HepG2 (cell line): Measurements from ENCODE around the gene PSIP1. TPM values are rescaled to one million over a fixed set of nuclear protein-coding genes. Genes with fewer than 3 reads are reported as not detected.

Experiments used
- ADNP ChIP-seq: sonication (generic); formaldehyde crosslinking; IDR thresholded peaks from 2 replicates; pipeline ENCODE4 v1.4.0; 2020; ENCODE audit warnings: missing genetic modification reagents
- ATF1 ChIP-seq: IDR thresholded peaks from 2 replicates; pipeline ENCODE4 v1.6.1; 2016; ENCODE audit warnings: mild to moderate bottlenecking, control low read depth
- CENPT ChIP-seq: sonication (generic); formaldehyde crosslinking; IDR thresholded peaks from 2 replicates; pipeline ENCODE4 v1.8.0; 2022; ENCODE audit warnings: low read depth, mild to moderate bottlenecking, moderate library complexity, missing genetic modification reagents
- HHEX ChIP-seq: IDR thresholded peaks from 2 replicates; pipeline ENCODE4 v1.6.1; 2016; ENCODE audit warnings: control low read depth
- MAFG ChIP-seq: sonication (generic); formaldehyde crosslinking; IDR thresholded peaks from 2 replicates; pipeline ENCODE4 v1.5.1; 2020; ENCODE audit warnings: mild to moderate bottlenecking, missing genetic modification reagents
- NFE2 ChIP-seq: sonication (generic); formaldehyde crosslinking; IDR thresholded peaks from 2 replicates; pipeline ENCODE4 v1.4.0; 2020; ENCODE audit warnings: missing genetic modification reagents
- ONECUT2 ChIP-seq: sonication (generic); formaldehyde crosslinking; IDR thresholded peaks from 2 replicates; pipeline ENCODE4 v1.4.0; 2020; ENCODE audit warnings: missing genetic modification reagents
- PHF5A ChIP-seq: IDR thresholded peaks from one replicate; pipeline ENCODE4 v1.6.1; 2018; ENCODE audit warnings: low read depth, missing genetic modification reagents; ENCODE audit not compliant: unreplicated experiment
- PLRG1 ChIP-seq: fragments of 450-650 bp; conservative IDR thresholded peaks from 2 replicates; pipeline ENCODE4 v1.6.1; 2016
- RFX5 ChIP-seq: IDR thresholded peaks from 2 replicates; pipeline ENCODE4 v1.6.1; 2011; ENCODE audit warnings: low read depth, low read length, improper control_type of control experiment
- SALL2 ChIP-seq: sonication (generic); formaldehyde crosslinking; IDR thresholded peaks from 2 replicates; pipeline ENCODE4 v1.8.1; 2023; ENCODE audit warnings: mild to moderate bottlenecking, missing genetic modification reagents, inconsistent platforms
- SOX6 ChIP-seq, 2 experiments: fragments of 450-650 bp in 1 of 2; sonication (generic) in 1 of 2; formaldehyde crosslinking in 1 of 2; IDR thresholded peaks; 2 replicates each; pipeline versions ENCODE4 v1.4.0 to v1.6.1; 2017 to 2020; ENCODE audit warnings: antibody characterized with exemption in 1 of 2, mild to moderate bottlenecking in 1 of 2, missing genetic modification reagents in 1 of 2
- SP5 ChIP-seq: IDR thresholded peaks from 2 replicates; pipeline ENCODE4 v1.6.1; 2016; ENCODE audit warnings: low read depth, borderline replicate concordance
- STAT5B ChIP-seq: sonication (generic); formaldehyde crosslinking; IDR thresholded peaks from 2 replicates; pipeline ENCODE4 v1.4.0; 2020; ENCODE audit warnings: missing genetic modification reagents
- TBP ChIP-seq: sonication (generic); formaldehyde crosslinking; IDR thresholded peaks from 2 replicates; pipeline ENCODE4 v1.5.0; 2020; ENCODE audit warnings: missing genetic modification reagents
- THYN1 ChIP-seq: sonication (generic); formaldehyde crosslinking; IDR thresholded peaks from 2 replicates; pipeline ENCODE4 v1.8.1; 2023; ENCODE audit warnings: low read depth, mild to moderate bottlenecking, moderate library complexity, missing genetic modification reagents, borderline replicate concordance
- WIZ ChIP-seq: sonication (generic); formaldehyde crosslinking; IDR thresholded peaks from 2 replicates; pipeline ENCODE4 v1.5.1; 2020; ENCODE audit warnings: mild to moderate bottlenecking, missing genetic modification reagents
- ZBTB7A ChIP-seq: sonication (generic); formaldehyde crosslinking; IDR thresholded peaks from 2 replicates; pipeline ENCODE4 v1.8.0; 2022; ENCODE audit warnings: mild to moderate bottlenecking, missing genetic modification reagents
- ZNF124 ChIP-seq: sonication (generic); formaldehyde crosslinking; IDR thresholded peaks from 2 replicates; pipeline ENCODE4 v1.4.0; 2020; ENCODE audit warnings: missing genetic modification reagents
- ZNF138 ChIP-seq: sonication (generic); formaldehyde crosslinking; IDR thresholded peaks from 2 replicates; pipeline ENCODE4 v1.5.0; 2020; ENCODE audit warnings: mild to moderate bottlenecking, low read depth, missing genetic modification reagents
- ZNF678 ChIP-seq: sonication (generic); formaldehyde crosslinking; IDR thresholded peaks from 2 replicates; pipeline ENCODE4 v1.4.0; 2020; ENCODE audit warnings: mild to moderate bottlenecking, missing genetic modification reagents
- ZNF770 ChIP-seq: sonication (generic); formaldehyde crosslinking; IDR thresholded peaks from 2 replicates; pipeline ENCODE4 v1.5.0; 2020; ENCODE audit warnings: mild to moderate bottlenecking, missing genetic modification reagents
- polyA plus RNA-seq, 8 experiments: library from polyadenylated mRNA; depleted of rRNA in 3 of 8; stranded (reverse) in 7 of 8; unstranded in 1 of 8; fragments of >200 nt; fragmentation: Illumina TruSeq in 4 of 8; extraction: Trizol in 4 of 8; gene quantifications; 2 replicates each; pipeline versions ENCODE4 v1.2.1 to v1.2.3, GENCODE V29; 2011 to 2016; ENCODE audit warnings: low read depth in 4 of 8, missing spikeins in 1 of 8, mixed read lengths in 1 of 8; ENCODE audit not compliant: insufficient read depth in 1 of 8
- total RNA-seq, 5 experiments: library from RNA; depleted of rRNA; stranded (reverse); fragments of >200 nt; fragmentation: Illumina TruSeq; extraction: Trizol; gene quantifications; 2 replicates each; pipeline ENCODE4 v1.2.3, GENCODE V29; 2016; ENCODE audit warnings: low read depth in 1 of 5
- TF ChIP-seq, protein P1 (sequence below): sonication (generic); formaldehyde crosslinking; IDR thresholded peaks from 2 replicates; pipeline ENCODE4 v1.4.0; 2020; ENCODE audit warnings: mild to moderate bottlenecking, low read depth, missing genetic modification reagents
- TF ChIP-seq, protein P2 (sequence below): sonication (generic); formaldehyde crosslinking; IDR thresholded peaks from 2 replicates; pipeline ENCODE4 v1.4.0; 2020; ENCODE audit warnings: missing genetic modification reagents

PSIP1 gene
- total and polyA plus RNA-seq, 2 of the 13 experiments (the other 11 are each of a cell fraction or from before 2014, with no cell fraction given), result 12.6 to 46.4 TPM

- TF ChIP-seq THYN1 (no peak), ZNF138 (CRISPR knock-in tag) (peak; percentile 73; the same call in 1 of the 2 replicates), ZBTB7A (0 out of 2 replicates have a peak, but pooled peaks have one; percentile 23), MAFG (CRISPR knock-in tag) (no peak), PLRG1 (no peak), ONECUT2 (CRISPR knock-in tag) (no peak), CENPT (no peak), NFE2 (CRISPR knock-in tag) (no peak), ZNF770 (0 out of 2 replicates have a peak, but pooled peaks have one; percentile 11), ZNF678 (CRISPR knock-in tag) (peak; percentile 55; the same call in 1 of the 2 replicates), ATF1 (CRISPR knock-in tag) (peak; percentile 76), WIZ (CRISPR knock-in tag) (peak; percentile 82), SP5 (CRISPR knock-in tag) (peak; percentile 56), SOX6 (IDR thresholded peaks at IDR 0.05) (no peak), SOX6 (CRISPR knock-in tag; IDR thresholded peaks at IDR 0.05) (peak; percentile 98), TBP (CRISPR knock-in tag) (peak; percentile 97; the same call in 1 of the 2 replicates), STAT5B (CRISPR knock-in tag) (peak; percentile 60; the same call in 1 of the 2 replicates), PHF5A (CRISPR knock-in tag) (peak; percentile 62), SALL2 (CRISPR knock-in tag) (peak; percentile 75), ADNP (CRISPR knock-in tag) (no peak), HHEX (CRISPR knock-in tag) (no peak), ZNF124 (CRISPR knock-in tag) (peak; percentile 82), RFX5 (peak; percentile 51; the same call in 1 of the 2 replicates)
- TF ChIP-seq, protein P1, sequence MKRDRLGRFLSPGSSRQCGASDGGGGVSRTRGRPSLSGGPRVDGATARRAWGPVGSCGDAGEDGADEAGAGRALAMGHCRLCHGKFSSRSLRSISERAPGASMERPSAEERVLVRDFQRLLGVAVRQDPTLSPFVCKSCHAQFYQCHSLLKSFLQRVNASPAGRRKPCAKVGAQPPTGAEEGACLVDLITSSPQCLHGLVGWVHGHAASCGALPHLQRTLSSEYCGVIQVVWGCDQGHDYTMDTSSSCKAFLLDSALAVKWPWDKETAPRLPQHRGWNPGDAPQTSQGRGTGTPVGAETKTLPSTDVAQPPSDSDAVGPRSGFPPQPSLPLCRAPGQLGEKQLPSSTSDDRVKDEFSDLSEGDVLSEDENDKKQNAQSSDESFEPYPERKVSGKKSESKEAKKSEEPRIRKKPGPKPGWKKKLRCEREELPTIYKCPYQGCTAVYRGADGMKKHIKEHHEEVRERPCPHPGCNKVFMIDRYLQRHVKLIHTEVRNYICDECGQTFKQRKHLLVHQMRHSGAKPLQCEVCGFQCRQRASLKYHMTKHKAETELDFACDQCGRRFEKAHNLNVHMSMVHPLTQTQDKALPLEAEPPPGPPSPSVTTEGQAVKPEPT (CRISPR knock-in tag), result peak; percentile 77; the same call in 1 of the 2 replicates
- TF ChIP-seq, protein P2, sequence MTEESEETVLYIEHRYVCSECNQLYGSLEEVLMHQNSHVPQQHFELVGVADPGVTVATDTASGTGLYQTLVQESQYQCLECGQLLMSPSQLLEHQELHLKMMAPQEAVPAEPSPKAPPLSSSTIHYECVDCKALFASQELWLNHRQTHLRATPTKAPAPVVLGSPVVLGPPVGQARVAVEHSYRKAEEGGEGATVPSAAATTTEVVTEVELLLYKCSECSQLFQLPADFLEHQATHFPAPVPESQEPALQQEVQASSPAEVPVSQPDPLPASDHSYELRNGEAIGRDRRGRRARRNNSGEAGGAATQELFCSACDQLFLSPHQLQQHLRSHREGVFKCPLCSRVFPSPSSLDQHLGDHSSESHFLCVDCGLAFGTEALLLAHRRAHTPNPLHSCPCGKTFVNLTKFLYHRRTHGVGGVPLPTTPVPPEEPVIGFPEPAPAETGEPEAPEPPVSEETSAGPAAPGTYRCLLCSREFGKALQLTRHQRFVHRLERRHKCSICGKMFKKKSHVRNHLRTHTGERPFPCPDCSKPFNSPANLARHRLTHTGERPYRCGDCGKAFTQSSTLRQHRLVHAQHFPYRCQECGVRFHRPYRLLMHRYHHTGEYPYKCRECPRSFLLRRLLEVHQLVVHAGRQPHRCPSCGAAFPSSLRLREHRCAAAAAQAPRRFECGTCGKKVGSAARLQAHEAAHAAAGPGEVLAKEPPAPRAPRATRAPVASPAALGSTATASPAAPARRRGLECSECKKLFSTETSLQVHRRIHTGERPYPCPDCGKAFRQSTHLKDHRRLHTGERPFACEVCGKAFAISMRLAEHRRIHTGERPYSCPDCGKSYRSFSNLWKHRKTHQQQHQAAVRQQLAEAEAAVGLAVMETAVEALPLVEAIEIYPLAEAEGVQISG (CRISPR knock-in tag), result peak; percentile 91
These were observed 88.2 kb downstream of the PSIP1 start, which contains the start of gene SNAPC3 (continued) for GRCh38 chr9:15422372-15423230.
